SK-N-SH treated with all-trans-retinoic acid at 6 μM for 48 hours (cell line): ENCODE results near the gene LYPD1.

Experiments used
- BACH2 ChIP-seq: fragments of 250-450 bp; sonication (Bioruptor Pico); IDR thresholded peaks from 2 replicates; pipeline ENCODE4 v1.9.0; 2021; ENCODE audit warnings: mild to moderate bottlenecking, borderline replicate concordance
- CSDC2 ChIP-seq: fragments of 250-450 bp; sonication (Bioruptor Pico); IDR thresholded peaks from 2 replicates; pipeline ENCODE4 v1.5.0; 2020; ENCODE audit warnings: mild to moderate bottlenecking, moderate library complexity
- ESRRG ChIP-seq: fragments of 250-450 bp; sonication (Bioruptor Pico); IDR thresholded peaks from 2 replicates; pipeline ENCODE4 v1.6.1; 2021; ENCODE audit warnings: mild to moderate bottlenecking
- ISL1 ChIP-seq: fragments of 250-450 bp; sonication (Bioruptor Pico); IDR thresholded peaks from 2 replicates; pipeline ENCODE4 v2.1.2; 2022; ENCODE audit warnings: mild to moderate bottlenecking, moderate library complexity
- PPARA ChIP-seq: fragments of 250-450 bp; sonication (Bioruptor Pico); IDR thresholded peaks from 2 replicates; pipeline ENCODE4 v1.5.0; 2020; ENCODE audit warnings: mild to moderate bottlenecking, borderline replicate concordance
- RARB ChIP-seq: fragments of 250-450 bp; sonication (Bioruptor Pico); IDR thresholded peaks from 2 replicates; pipeline ENCODE4 v1.8.0; 2021; ENCODE audit warnings: mild to moderate bottlenecking, moderate library complexity
- ZC3H10 ChIP-seq: fragments of 250-450 bp; sonication (Bioruptor Pico); IDR thresholded peaks from 2 replicates; pipeline ENCODE4 v1.5.1; 2021; ENCODE audit warnings: mild to moderate bottlenecking, moderate library complexity
- ZFP30 ChIP-seq: fragments of 450-650 bp; formaldehyde crosslinking; IDR thresholded peaks from 2 replicates; pipeline ENCODE4 v1.5.0; 2022; ENCODE audit warnings: mild to moderate bottlenecking, moderate library complexity
- ZNF565 ChIP-seq: fragments of 450-650 bp; formaldehyde crosslinking; conservative IDR thresholded peaks from 2 replicates; pipeline ENCODE4 v1.5.0; 2020; ENCODE audit warnings: low read depth, mild to moderate bottlenecking, moderate library complexity
- TF ChIP-seq, protein P1 (sequence below): fragments of 250-450 bp; sonication (Bioruptor Pico); IDR thresholded peaks from 2 replicates; pipeline ENCODE4 v1.8.0; 2020; ENCODE audit warnings: mild to moderate bottlenecking, moderate library complexity, borderline replicate concordance
- TF ChIP-seq, protein P2 (sequence below): fragments of 250-450 bp; sonication (Bioruptor Pico); IDR thresholded peaks from 2 replicates; pipeline ENCODE4 v1.8.0; 2021; ENCODE audit warnings: low read depth, mild to moderate bottlenecking, moderate library complexity, borderline replicate concordance

DNA sequence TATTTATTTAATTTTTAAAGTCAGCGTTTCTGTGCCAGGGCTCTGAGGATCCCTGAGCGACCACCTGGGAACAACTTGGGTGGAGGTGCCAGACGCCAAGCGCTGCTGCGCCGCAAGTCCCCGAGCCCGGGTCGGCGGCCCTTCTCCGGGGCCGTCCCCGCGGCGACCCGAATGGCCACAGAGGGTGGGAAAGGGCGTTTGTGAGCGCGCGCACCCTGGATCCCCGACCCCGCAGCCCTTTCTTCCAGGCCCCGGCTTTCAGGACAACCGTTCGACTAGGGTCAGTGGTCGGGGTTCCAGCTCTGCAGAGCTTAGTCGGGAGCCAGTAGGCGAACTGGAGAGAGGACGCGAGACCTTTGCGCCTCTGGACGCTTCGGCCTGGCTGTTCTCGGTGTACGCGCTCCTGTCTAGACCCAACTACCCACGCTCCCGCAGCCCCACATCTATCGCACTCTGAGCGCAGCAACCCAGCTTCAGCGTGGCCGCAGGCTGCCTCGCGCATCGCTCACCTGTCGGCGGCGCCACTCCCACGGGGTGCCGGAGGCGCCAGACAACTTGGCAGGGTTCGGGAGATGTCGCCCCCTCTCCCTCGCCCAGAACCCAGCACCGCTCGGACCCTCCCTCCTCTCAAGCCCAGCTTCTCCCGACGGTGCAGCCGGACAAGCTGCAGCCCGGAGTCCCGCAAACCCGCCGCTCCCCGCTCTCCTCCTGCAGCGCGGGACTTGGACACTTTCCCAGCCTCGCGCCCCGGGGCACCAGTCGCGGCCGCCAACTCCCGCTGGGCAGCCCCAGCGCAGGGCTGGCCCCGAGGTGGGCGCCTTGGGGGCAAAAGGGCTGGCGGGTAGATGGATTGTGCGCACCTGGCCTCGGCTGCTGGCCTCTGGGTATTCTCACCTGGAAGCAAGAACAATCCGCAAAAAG lies 758 bp downstream of the LYPD1 start:
- no peak for TF ChIP-seq ZC3H10 (CRISPR knock-in tag)
- TF ChIP-seq PPARA: no peak
- TF ChIP-seq ESRRG (CRISPR knock-in tag): no peak
- no peak for TF ChIP-seq RARB (CRISPR knock-in tag)
- no peak for TF ChIP-seq ZFP30
- no peak for TF ChIP-seq BACH2 (CRISPR knock-in tag)
- no peak for TF ChIP-seq ISL1
- TF ChIP-seq, protein P1, sequence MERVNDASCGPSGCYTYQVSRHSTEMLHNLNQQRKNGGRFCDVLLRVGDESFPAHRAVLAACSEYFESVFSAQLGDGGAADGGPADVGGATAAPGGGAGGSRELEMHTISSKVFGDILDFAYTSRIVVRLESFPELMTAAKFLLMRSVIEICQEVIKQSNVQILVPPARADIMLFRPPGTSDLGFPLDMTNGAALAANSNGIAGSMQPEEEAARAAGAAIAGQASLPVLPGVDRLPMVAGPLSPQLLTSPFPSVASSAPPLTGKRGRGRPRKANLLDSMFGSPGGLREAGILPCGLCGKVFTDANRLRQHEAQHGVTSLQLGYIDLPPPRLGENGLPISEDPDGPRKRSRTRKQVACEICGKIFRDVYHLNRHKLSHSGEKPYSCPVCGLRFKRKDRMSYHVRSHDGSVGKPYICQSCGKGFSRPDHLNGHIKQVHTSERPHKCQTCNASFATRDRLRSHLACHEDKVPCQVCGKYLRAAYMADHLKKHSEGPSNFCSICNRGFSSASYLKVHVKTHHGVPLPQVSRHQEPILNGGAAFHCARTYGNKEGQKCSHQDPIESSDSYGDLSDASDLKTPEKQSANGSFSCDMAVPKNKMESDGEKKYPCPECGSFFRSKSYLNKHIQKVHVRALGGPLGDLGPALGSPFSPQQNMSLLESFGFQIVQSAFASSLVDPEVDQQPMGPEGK: no peak
- TF ChIP-seq, protein P2, sequence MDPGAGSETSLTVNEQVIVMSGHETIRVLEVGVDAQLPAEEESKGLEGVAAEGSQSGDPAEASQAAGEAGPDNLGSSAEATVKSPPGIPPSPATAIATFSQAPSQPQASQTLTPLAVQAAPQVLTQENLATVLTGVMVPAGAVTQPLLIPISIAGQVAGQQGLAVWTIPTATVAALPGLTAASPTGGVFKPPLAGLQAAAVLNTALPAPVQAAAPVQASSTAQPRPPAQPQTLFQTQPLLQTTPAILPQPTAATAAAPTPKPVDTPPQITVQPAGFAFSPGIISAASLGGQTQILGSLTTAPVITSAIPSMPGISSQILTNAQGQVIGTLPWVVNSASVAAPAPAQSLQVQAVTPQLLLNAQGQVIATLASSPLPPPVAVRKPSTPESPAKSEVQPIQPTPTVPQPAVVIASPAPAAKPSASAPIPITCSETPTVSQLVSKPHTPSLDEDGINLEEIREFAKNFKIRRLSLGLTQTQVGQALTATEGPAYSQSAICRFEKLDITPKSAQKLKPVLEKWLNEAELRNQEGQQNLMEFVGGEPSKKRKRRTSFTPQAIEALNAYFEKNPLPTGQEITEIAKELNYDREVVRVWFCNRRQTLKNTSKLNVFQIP (CRISPR knock-in tag): no peak
- TF ChIP-seq ZNF565 (CRISPR knock-in tag): no peak
- no peak for TF ChIP-seq CSDC2
